Thyroid gland (tissue), 4 donors: ENCODE results near the gene ALAS1. TPM values are rescaled to one million over a fixed set of nuclear protein-coding genes. Genes with fewer than 3 reads are reported as not detected.

Experiments used
- DNase-seq, 2 donors: peaks; one replicate each; pipeline ENCODE4 v3.0.0-alpha.2; 2019
- H3K27ac ChIP-seq, 3 donors: fragments of 200-600 bp; sonication (generic); 1 replicate in 2 of 3; 2 replicates in 1 of 3; pipeline ENCODE4 v1.5.1; 2016 to 2019; ENCODE audit warnings: mild to moderate bottlenecking in 1 of 3, moderate library complexity in 1 of 3
- H3K27me3 ChIP-seq: fragments of 200-600 bp; sonication (generic); one replicate; pipeline ENCODE4 v1.5.1; 2019
- H3K36me3 ChIP-seq, 2 donors: fragments of 200-600 bp; sonication (generic); one replicate each; pipeline ENCODE4 v1.5.1; 2016 to 2019
- H3K4me1 ChIP-seq, 2 donors: fragments of 200-600 bp; sonication (generic); one replicate each; pipeline ENCODE4 v1.5.1; 2017 to 2019
- H3K4me3 ChIP-seq, 3 donors: fragments of 200-600 bp; sonication (generic); replicated peaks in 1 of 3; 1 replicate in 2 of 3; 2 replicates in 1 of 3; pipeline ENCODE4 v1.5.1; 2016; ENCODE audit warnings: mild to moderate bottlenecking in 1 of 3
- H3K9me3 ChIP-seq: fragments of 200-600 bp; sonication (generic); one replicate; pipeline ENCODE4 v1.5.1; 2017
- CTCF ChIP-seq, 6 experiments: fragments of 200-600 bp in 3 of 6; fragments of 450-650 bp in 3 of 6; sonication (generic) in 3 of 6; IDR thresholded peaks; one replicate each; pipeline ENCODE4 v1.5.1; 2016 to 2019; ENCODE audit warnings: antibody characterized with exemption in 6 of 6, mild to moderate bottlenecking in 2 of 6, inconsistent platforms in 1 of 6, moderate library complexity in 1 of 6
- POLR2A ChIP-seq, 2 donors: fragments of 450-650 bp; IDR thresholded peaks; one replicate each; pipeline ENCODE4 v1.6.1; 2017; ENCODE audit warnings: antibody characterized with exemption in 2 of 2, mild to moderate bottlenecking in 2 of 2, moderate library complexity in 1 of 2
- WGBS, 2 donors: methylation state at CpG; one replicate each; pipeline ENCODE4 v1.1.5; 2017; 5-methylcytosine and 5-hydroxymethylcytosine counted together
- intact Hi-C: fragments of 100-400 bp; cut with DNase I; formaldehyde crosslinking; loops from one replicate; pipeline ENCODE4 v1.15.1; 2023
- total RNA-seq, 4 donors: library from RNA; depleted of rRNA; stranded (reverse); fragments of >200 nt; gene quantifications; one replicate each; pipeline ENCODE4 v1.2.3, GENCODE V29; 2016

Gene ALAS1
- total RNA-seq, 4 donors from 2014 or later, result 27.7 to 51.9 (median 45.9) TPM

DNA sequence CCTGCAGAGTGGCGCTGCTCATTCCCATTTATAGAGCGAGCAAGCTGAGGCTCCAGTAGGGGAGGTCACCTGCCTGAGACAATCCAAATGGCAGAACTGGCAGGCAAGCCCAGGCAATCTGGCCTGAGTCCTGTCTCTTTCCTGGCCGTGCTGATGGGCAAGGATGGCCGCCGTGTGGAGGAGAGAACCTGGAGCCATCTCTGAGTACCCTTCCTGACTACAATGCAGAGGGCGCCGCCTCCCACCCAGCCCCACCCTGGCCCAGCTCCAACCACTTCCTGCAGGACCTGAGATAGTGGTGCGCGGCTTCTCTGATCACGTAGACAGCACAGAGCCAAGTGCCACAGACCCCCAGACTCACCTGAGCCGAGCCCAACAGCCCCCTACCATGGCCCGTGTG lies 20.5 kb downstream of the ALAS1 start:
- Histone ChIP-seq H3K27me3 (no peaks in the 10 kb centered on the region), H3K27ac (peak overlapping the region; percentile 80 to 91 (median 85)), H3K36me3 (peaks cover 14 to 20% of the 10 kb centered on the region in 2 donors), H3K9me3 (no peaks in the 10 kb centered on the region), H3K4me1 (peaks cover 38 to 49% of the 10 kb centered on the region in 2 donors), H3K4me3 (no peak overlapping the region)
- intact Hi-C loops, result no loop called here
- DNase-seq, result no peak
- WGBS, 2 donors, result 20 to 27% methylated on average over 2 of the region's 12 CpGs
- TF ChIP-seq POLR2A (IDR thresholded peaks at IDR 0.05), result no peak
- no peak for TF ChIP-seq CTCF (IDR thresholded peaks at IDR 0.05)

GRCh38 chr3:52218937-52219650 lies 21.1 kb downstream of the ALAS1 start:
- H3K9me3 ChIP-seq, result no peaks in the 10 kb centered on the region
- 21 to 22% methylated on average over 4 to 6 of the region's 6 CpGs for WGBS, 2 donors
- intact Hi-C loops, result no loop called here
- H3K4me1 ChIP-seq, result peaks cover 38 to 49% of the 10 kb centered on the region in 2 donors
- DNase-seq, result peak; percentile 86 to 87
- peaks cover 8 to 15% of the 10 kb centered on the region in 2 donors for H3K36me3 ChIP-seq
- peak overlapping the region; percentile 80 to 91 (median 85) for H3K27ac ChIP-seq
- H3K27me3 ChIP-seq, result no peaks in the 10 kb centered on the region
- TF ChIP-seq CTCF (IDR thresholded peaks at IDR 0.05), result peak in 4 of 6 experiments; percentile 20 to 39 (median 37)
- peak in 1 of 2 donors; percentile 18 for TF ChIP-seq POLR2A (IDR thresholded peaks at IDR 0.05)
- no peak overlapping the region for H3K4me3 ChIP-seq

DNA sequence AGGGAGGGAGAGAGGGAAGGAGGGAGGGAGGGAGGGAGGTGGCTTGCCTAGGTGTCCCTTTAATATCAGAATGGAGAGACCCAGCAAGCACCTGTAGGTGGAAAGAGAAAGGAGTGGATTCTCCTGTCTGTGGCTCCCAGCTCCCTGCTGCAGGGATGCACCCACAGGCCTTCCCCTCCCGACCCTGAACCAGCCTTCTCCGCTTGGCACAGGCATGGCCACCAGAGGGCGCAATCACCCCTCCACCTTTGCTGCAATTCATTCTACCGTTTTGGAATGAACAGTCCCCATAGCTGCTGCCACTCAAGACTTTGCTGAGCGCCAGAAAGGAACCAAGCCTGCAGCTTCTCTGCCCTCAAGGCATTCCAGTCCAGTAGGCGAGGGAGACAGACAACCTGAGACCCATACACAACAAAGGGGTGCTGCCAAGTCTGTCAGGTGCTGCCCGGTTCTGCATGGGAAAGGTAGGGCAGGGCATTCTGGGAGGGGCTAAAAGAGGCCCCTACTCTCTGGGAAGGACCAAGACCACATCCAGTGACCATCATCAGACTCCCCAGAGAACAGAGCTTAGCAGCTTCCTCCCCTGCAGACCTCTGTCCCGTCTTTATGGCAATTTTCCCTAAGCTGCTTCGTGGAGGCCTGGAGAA lies 22.5 kb downstream of the ALAS1 start:
- Histone ChIP-seq H3K36me3 (peaks cover 0 to under 1% of the 10 kb centered on the region in 2 donors), H3K9me3 (no peaks in the 10 kb centered on the region), H3K4me1 (peaks cover 38 to 49% of the 10 kb centered on the region in 2 donors), H3K27ac (peak overlapping the region; percentile 43 to 51 (median 48)), H3K27me3 (no peaks in the 10 kb centered on the region), H3K4me3 (no peak overlapping the region)
- 20 to 25% methylated on average over 8 to 9 of the region's 9 CpGs for WGBS, 2 donors
- TF ChIP-seq POLR2A (IDR thresholded peaks at IDR 0.05), result no peak
- TF ChIP-seq CTCF (IDR thresholded peaks at IDR 0.05), result peak; percentile 68 to 91 (median 86)
- DNase-seq, result peak; percentile 88 to 94
- intact Hi-C loops, result no loop called here

- Histone ChIP-seq H3K27me3 (no peaks in the 10 kb centered on the region), H3K9me3 (no peaks in the 10 kb centered on the region), H3K27ac (peak overlapping the region; percentile 43 to 51 (median 48)), H3K4me3 (no peak overlapping the region), H3K36me3 (no peaks in the 10 kb centered on the region), H3K4me1 (peaks cover 38 to 49% of the 10 kb centered on the region in 2 donors)
- WGBS, 2 donors, result 95 to 100% methylated on average over 1 to 10 of the region's 27 CpGs
- DNase-seq, result no peak
- intact Hi-C loops, result no loop called here
- no peak for TF ChIP-seq POLR2A (IDR thresholded peaks at IDR 0.05)
- TF ChIP-seq CTCF (IDR thresholded peaks at IDR 0.05), result no peak
Observed at GRCh38 chr3:52221141-52221562, 23.2 kb downstream of the ALAS1 start.
